Measurements from ENCODE around the gene RNF214. TPM values are rescaled to one million over a fixed set of nuclear protein-coding genes. Genes with fewer than 3 reads are reported as not detected.

RNF214 gene
- total RNA-seq, 2 experiments from 2014 or later, result 14.7 to 18.3 TPM

DNA sequence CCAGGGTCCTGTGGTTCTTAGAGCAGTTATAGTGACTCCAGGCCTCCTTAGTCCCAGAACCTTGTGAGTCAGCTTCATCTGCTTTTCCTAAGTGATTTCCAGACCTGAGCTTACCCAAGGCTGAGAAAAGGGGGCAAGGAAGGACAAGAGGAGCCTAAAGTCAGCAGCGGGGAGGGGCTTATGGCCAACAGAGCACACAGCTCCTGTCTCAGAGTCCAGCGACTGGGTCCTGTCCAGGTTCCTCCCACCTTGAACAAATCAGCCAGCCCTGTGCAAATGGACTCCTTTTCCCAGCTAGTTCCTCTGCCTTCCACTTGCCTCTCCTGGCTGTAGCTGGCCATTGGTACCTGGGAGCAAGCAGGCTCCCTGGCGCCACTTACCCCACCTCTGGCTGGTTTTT, 72.7 kb downstream of the RNF214 start:
- POLR2A ChIA-PET, result interaction anchor here (0.6 kb wide), 1 partner anchor 256 kb away, joined by 3 read pairs; no protein-coding TSS in a partner anchor
- H3K4me1 Mint-ChIP-seq (ENCODE audit: low read depth), result no peaks in the 10 kb centered on the region
- no peaks in the 10 kb centered on the region for H3K9me3 Mint-ChIP-seq
- DNase-seq (no peak), ATAC-seq (no peak)
- H3K27me3 Mint-ChIP-seq, result peaks cover 2% of the 10 kb centered on the region
- no peak overlapping the region for H3K4me3 Mint-ChIP-seq
- intact Hi-C loops (cut with micrococcal nuclease), result no loop called here
- H3K36me3 Mint-ChIP-seq (ENCODE audit: low read depth), result no peaks in the 10 kb centered on the region
- TF ChIP-seq, protein P1, sequence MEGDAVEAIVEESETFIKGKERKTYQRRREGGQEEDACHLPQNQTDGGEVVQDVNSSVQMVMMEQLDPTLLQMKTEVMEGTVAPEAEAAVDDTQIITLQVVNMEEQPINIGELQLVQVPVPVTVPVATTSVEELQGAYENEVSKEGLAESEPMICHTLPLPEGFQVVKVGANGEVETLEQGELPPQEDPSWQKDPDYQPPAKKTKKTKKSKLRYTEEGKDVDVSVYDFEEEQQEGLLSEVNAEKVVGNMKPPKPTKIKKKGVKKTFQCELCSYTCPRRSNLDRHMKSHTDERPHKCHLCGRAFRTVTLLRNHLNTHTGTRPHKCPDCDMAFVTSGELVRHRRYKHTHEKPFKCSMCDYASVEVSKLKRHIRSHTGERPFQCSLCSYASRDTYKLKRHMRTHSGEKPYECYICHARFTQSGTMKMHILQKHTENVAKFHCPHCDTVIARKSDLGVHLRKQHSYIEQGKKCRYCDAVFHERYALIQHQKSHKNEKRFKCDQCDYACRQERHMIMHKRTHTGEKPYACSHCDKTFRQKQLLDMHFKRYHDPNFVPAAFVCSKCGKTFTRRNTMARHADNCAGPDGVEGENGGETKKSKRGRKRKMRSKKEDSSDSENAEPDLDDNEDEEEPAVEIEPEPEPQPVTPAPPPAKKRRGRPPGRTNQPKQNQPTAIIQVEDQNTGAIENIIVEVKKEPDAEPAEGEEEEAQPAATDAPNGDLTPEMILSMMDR (IDR thresholded peaks at IDR 0.05), result no peak
- CTCF ChIA-PET, result no interaction called here
- H3K27ac Mint-ChIP-seq, result no peak overlapping the region

DNA sequence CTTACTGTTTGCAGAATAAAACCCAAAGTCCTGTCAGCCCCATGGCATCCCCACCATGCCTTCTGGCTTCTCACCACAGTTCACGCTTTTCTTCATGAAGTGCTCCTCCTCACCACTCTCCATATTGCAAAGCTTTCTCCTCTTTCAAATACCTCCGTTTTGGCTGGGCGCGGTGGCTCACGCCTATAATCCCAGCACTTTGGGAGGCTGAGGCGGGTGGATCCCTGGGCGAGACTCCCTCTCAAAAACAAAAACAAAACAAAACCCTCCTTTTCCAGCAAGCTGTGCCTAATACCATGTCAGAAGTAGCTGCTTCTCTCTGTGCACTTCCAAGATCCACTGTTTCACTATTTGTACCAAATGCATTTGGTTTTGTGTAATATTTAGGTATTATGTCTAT, 76.8 kb downstream of the RNF214 start:
- no peak for DNase-seq
- ATAC-seq, result no peak
- intact Hi-C loops (cut with micrococcal nuclease), result no loop called here
- Mint-ChIP-seq H3K36me3 (ENCODE audit: low read depth) (no peaks in the 10 kb centered on the region), H3K9me3 (no peaks in the 10 kb centered on the region), H3K27ac (no peak overlapping the region), H3K27me3 (peaks cover 10% of the 10 kb centered on the region), H3K4me1 (ENCODE audit: low read depth) (no peaks in the 10 kb centered on the region), H3K4me3 (no peak overlapping the region)
- ChIA-PET POLR2A (interaction anchor here (0.6 kb wide), 1 partner anchor 81 kb away, joined by 3 read pairs; no protein-coding TSS in a partner anchor), CTCF (no interaction called here)
- TF ChIP-seq, protein P1 (IDR thresholded peaks at IDR 0.05), result no peak

DNA sequence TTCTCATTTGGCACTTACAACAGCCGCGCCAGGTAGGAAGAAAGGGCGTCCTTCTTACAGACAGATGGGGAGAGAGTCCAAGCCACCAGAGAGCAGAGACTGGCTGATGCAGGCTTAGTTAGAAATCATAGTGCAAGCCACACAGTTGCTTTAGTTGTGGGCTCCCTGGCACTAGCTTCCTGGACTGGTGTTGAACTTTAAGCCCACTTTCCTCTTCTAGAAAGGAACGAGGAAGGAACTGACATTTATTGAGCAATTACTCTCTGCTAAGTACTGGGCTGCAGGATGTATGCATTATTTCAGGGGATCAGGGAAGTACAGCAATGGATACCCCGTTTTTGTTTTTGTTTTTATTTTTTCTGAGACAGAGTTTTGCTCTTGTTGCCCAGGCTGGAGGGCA, 80.6 kb downstream of the RNF214 start:
- no peaks in the 10 kb centered on the region for H3K9me3 Mint-ChIP-seq
- TF ChIP-seq, protein P1 (IDR thresholded peaks at IDR 0.05), result no peak
- no peak overlapping the region for H3K4me3 Mint-ChIP-seq
- ChIA-PET CTCF (no interaction called here), POLR2A (no interaction called here)
- H3K4me1 Mint-ChIP-seq (ENCODE audit: low read depth), result peaks cover 4% of the 10 kb centered on the region
- DNase-seq, result no peak
- H3K36me3 Mint-ChIP-seq (ENCODE audit: low read depth), result no peaks in the 10 kb centered on the region
- no peak overlapping the region for H3K27ac Mint-ChIP-seq
- intact Hi-C loops (cut with micrococcal nuclease), result no loop called here
- no peak for ATAC-seq
- H3K27me3 Mint-ChIP-seq, result peaks cover 27% of the 10 kb centered on the region

DNA sequence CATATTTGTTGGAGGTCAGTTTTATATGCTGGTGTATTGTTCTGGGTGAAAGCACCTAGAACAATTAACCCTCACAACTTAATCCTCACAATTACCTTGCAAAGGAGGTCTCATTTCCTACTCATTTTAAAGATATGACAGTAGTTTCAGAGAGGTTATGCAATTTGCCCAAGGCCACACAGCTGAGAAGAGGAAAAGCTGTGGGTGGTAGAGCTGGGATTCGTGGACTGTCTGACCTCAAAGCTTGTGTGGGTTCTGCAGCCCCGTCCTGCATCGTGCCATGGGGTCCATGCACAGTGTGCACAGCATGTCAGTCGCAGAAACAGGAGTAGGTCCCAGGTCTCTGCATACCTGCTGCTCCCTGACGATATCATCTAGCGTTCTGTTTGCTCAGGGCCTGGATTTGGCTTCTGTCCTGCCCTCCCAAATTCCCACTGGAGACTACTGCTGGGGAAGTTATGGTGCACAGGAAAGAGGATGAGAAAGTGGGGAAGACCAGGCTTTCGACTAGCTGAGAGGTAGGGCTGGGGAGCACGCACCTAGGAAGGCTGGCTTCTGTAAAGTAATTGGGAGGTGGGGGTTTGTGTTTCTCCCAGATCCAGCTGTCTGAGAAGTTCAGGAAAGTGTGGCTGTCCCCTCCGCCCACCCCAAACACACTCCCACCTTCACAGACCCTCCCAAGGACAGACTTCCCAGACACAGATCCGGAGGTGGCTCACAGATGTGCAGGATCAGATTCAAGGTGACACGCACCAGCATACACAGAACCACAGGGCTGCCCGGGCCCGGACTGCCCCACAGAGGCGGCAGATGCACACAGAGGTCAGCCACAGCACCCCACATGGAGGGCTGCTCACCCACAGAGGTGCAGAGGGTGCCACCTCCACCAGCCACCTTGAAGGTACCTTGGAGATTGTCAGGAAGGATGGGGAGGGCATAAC, 81.6 kb downstream of the RNF214 start:
- Mint-ChIP-seq H3K27ac (no peak overlapping the region), H3K4me1 (ENCODE audit: low read depth) (peaks cover 4% of the 10 kb centered on the region), H3K4me3 (peak overlapping the region; percentile 38), H3K9me3 (no peaks in the 10 kb centered on the region), H3K36me3 (ENCODE audit: low read depth) (no peaks in the 10 kb centered on the region), H3K27me3 (peaks cover 25% of the 10 kb centered on the region)
- ChIA-PET POLR2A (interaction anchor here (0.8 to 1.6 kb wide), 2 partner anchors 14 to 68 kb away, joined by 3 read pairs; no protein-coding TSS in a partner anchor), CTCF (interaction anchor here (1.2 kb wide), 1 partner anchor 88 kb away, joined by 3 read pairs; no protein-coding TSS in a partner anchor)
- no peak for ATAC-seq
- TF ChIP-seq, protein P1 (IDR thresholded peaks at IDR 0.05), result no peak
- intact Hi-C loops (cut with micrococcal nuclease), result no loop called here
- no peak for DNase-seq

DNA sequence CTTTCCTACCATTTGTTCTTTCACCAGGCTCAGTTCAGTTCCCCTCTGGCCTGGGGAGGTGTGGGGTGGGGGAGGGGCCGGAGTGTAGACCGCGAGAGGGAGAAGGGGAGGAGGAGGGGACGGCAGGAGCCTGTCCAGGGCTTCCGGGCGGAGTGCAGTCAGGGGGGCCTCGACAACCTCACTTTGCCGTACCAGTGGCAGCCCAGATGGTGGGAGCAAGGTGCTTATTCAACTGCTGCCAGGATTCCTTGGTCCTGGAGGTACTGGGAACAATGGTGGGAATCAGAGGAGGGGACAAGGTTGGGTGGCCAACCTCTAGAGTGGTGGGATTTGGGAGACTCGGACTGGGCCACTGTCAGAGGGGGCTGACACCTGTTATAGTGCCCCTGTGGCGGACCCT, 82.4 kb downstream of the RNF214 start:
- POLR2A ChIA-PET, result interaction anchor here (1.6 kb wide), 1 partner anchor 69 kb away, joined by 3 read pairs; no protein-coding TSS in a partner anchor

More for the DNA sequence above, 82.4 kb downstream of the RNF214 start:
- H3K9me3 Mint-ChIP-seq, result no peaks in the 10 kb centered on the region
- CTCF ChIA-PET, result interaction anchor here (1.2 kb wide), 1 partner anchor 88 kb away, joined by 3 read pairs; no protein-coding TSS in a partner anchor
- peaks cover 25% of the 10 kb centered on the region for H3K27me3 Mint-ChIP-seq
- TF ChIP-seq, protein P1 (IDR thresholded peaks at IDR 0.05), result no peak
- no peaks in the 10 kb centered on the region for H3K36me3 Mint-ChIP-seq (ENCODE audit: low read depth)
- H3K27ac Mint-ChIP-seq, result no peak overlapping the region
- ATAC-seq (no peak), DNase-seq (no peak)
- H3K4me3 Mint-ChIP-seq, result peak overlapping the region; percentile 38
- peaks cover 4% of the 10 kb centered on the region for H3K4me1 Mint-ChIP-seq (ENCODE audit: low read depth)
- intact Hi-C loops (cut with micrococcal nuclease), result no loop called here
